Fibroblast of lung (primary cell): ENCODE measurements around the gene ODAD3. TPM values are rescaled to one million over a fixed set of nuclear protein-coding genes. Genes with fewer than 3 reads are reported as not detected.

ENCODE experiments used
- DNase-seq, 2 donors: peaks; one replicate each; pipeline versions ENCODE4 v3.0.0 to v3.0.0-alpha.2; 2010; ENCODE audit warnings: low read depth in 2 of 2
- H2AFZ ChIP-seq: 2 replicates; pipeline ENCODE4 v1.5.1; 2012; ENCODE audit warnings: low read length, control low read depth, inconsistent platforms
- H3K27ac ChIP-seq: 2 replicates; pipeline ENCODE4 v1.5.1; 2011; ENCODE audit warnings: low read length, control low read depth; ENCODE audit not compliant: insufficient read depth
- H3K27me3 ChIP-seq: 2 replicates; pipeline ENCODE4 v1.5.1; 2011; ENCODE audit warnings: mild to moderate bottlenecking, low read length; ENCODE audit not compliant: control insufficient read depth, insufficient read depth
- H3K36me3 ChIP-seq: 2 replicates; pipeline ENCODE4 v1.5.1; 2011; ENCODE audit warnings: low read length; ENCODE audit not compliant: control insufficient read depth, insufficient read depth
- H3K4me1 ChIP-seq: 2 replicates; pipeline ENCODE4 v1.5.1; 2011; ENCODE audit warnings: low read length; ENCODE audit not compliant: control insufficient read depth, insufficient read depth; ENCODE audit errors: extremely low read depth
- H3K4me2 ChIP-seq: 2 replicates; pipeline ENCODE4 v1.5.1; 2011; ENCODE audit warnings: low read length, control low read depth; ENCODE audit not compliant: insufficient read depth; ENCODE audit errors: extremely low read depth
- H3K4me3 ChIP-seq, 4 experiments: fragments of 200-600 bp in 1 of 4; sonication (generic) in 1 of 4; replicated peaks in 1 of 4; 2 replicates each; pipeline ENCODE4 v1.5.1; 2011 to 2016; ENCODE audit warnings: low read length in 4 of 4, low read depth in 3 of 4, mild to moderate bottlenecking in 3 of 4, control low read depth in 2 of 4, inconsistent platforms in 1 of 4, mixed read lengths in 1 of 4; ENCODE audit not compliant: insufficient read depth in 1 of 4; ENCODE audit errors: control extremely low read depth in 1 of 4
- H3K79me2 ChIP-seq: 2 replicates; pipeline ENCODE4 v1.5.1; 2012; ENCODE audit warnings: mild to moderate bottlenecking, low read length, inconsistent platforms; ENCODE audit not compliant: control insufficient read depth, insufficient read depth
- H3K9ac ChIP-seq: 2 replicates; pipeline ENCODE4 v1.5.1; 2011; ENCODE audit warnings: mild to moderate bottlenecking, low read length, control low read depth; ENCODE audit not compliant: insufficient read depth
- H3K9me3 ChIP-seq: 2 replicates; pipeline ENCODE4 v1.5.1; 2012; ENCODE audit warnings: low read depth, low read length; ENCODE audit not compliant: control insufficient read depth, insufficient read depth
- H4K20me1 ChIP-seq: 2 replicates; pipeline ENCODE4 v1.5.1; 2011; ENCODE audit warnings: low read length; ENCODE audit not compliant: control insufficient read depth, insufficient read depth; ENCODE audit errors: extremely low read depth
- CTCF ChIP-seq, 2 donors: IDR thresholded peaks in 1 of 2; conservative IDR thresholded peaks in 1 of 2; 1 replicate in 1 of 2; 2 replicates in 1 of 2; pipeline ENCODE4 v1.5.1; 2011 to 2012; ENCODE audit warnings: low read length in 2 of 2, control low read depth in 1 of 2, inconsistent platforms in 1 of 2, low read depth in 1 of 2, mild to moderate bottlenecking in 1 of 2
- EZH2 ChIP-seq: IDR thresholded peaks from 2 replicates; pipeline ENCODE4 v1.5.1; 2012; ENCODE audit warnings: low read length, control low read depth, mild to moderate bottlenecking; ENCODE audit errors: missing control alignments
- polyA plus RNA-seq, 2 donors: library from polyadenylated mRNA; depleted of rRNA in 1 of 2; stranded (reverse) in 1 of 2; unstranded in 1 of 2; fragments of >200 nt; gene quantifications; 2 replicates each; pipeline ENCODE4 v1.2.1, GENCODE V29; 2011 to 2012; ENCODE audit warnings: missing spikeins in 1 of 2
- total RNA-seq: library from RNA; depleted of rRNA; stranded (reverse); fragments of >200 nt; gene quantifications from 2 replicates; pipeline ENCODE4 v1.2.1, GENCODE V29; 2014

The ODAD3 gene
- total and polyA plus RNA-seq, 2 donors (not counting 1 experiment from before 2014, with no cell fraction given) = 0.32 to 0.66 TPM

- no peaks in the 10 kb centered on the region for H3K36me3 ChIP-seq
- H4K20me1 ChIP-seq = no peaks in the 10 kb centered on the region
- no peak overlapping the region for H3K27ac ChIP-seq
- TF ChIP-seq CTCF (conservative IDR thresholded peaks at IDR 0.05 in 1 of 2, IDR thresholded peaks at IDR 0.05 in 1 of 2; ENCODE audit: low read depth in 1 of 2, low read length in 2 of 2) (no peak), EZH2 (no peak)
- H3K27me3 ChIP-seq = no peaks in the 10 kb centered on the region
- DNase-seq = no peak
- H3K4me2 ChIP-seq = no peak overlapping the region
- no peaks in the 10 kb centered on the region for H3K4me1 ChIP-seq
- no peak overlapping the region for H3K4me3 ChIP-seq
- H3K9ac ChIP-seq = no peak overlapping the region
- H3K9me3 ChIP-seq = no peaks in the 10 kb centered on the region
- H2AFZ ChIP-seq = no peak overlapping the region
- H3K79me2 ChIP-seq = no peaks in the 10 kb centered on the region
Observed at GRCh38 chr19:11458236-11458900, 23.4 kb upstream of the ODAD3 start.

- no peak overlapping the region for H3K27ac ChIP-seq
- TF ChIP-seq EZH2 (no peak), CTCF (conservative IDR thresholded peaks at IDR 0.05 in 1 of 2, IDR thresholded peaks at IDR 0.05 in 1 of 2; ENCODE audit: low read depth in 1 of 2, low read length in 2 of 2) (no peak)
- no peaks in the 10 kb centered on the region for H3K4me1 ChIP-seq
- H3K4me3 ChIP-seq = no peak overlapping the region
- no peaks in the 10 kb centered on the region for H3K79me2 ChIP-seq
- H3K4me2 ChIP-seq = no peak overlapping the region
- H3K27me3 ChIP-seq = no peaks in the 10 kb centered on the region
- no peaks in the 10 kb centered on the region for H3K36me3 ChIP-seq
- no peak for DNase-seq
- H3K9ac ChIP-seq = no peak overlapping the region
- no peaks in the 10 kb centered on the region for H4K20me1 ChIP-seq
- H2AFZ ChIP-seq = no peak overlapping the region
- no peaks in the 10 kb centered on the region for H3K9me3 ChIP-seq
Observed at GRCh38 chr19:11457831-11458230, 22.9 kb upstream of the ODAD3 start.

- Histone ChIP-seq H3K27me3 (no peaks in the 10 kb centered on the region), H3K9me3 (no peaks in the 10 kb centered on the region), H3K4me1 (no peaks in the 10 kb centered on the region), H4K20me1 (no peaks in the 10 kb centered on the region), H2AFZ (no peak overlapping the region), H3K9ac (no peak overlapping the region), H3K36me3 (no peaks in the 10 kb centered on the region), H3K79me2 (no peaks in the 10 kb centered on the region), H3K4me2 (no peak overlapping the region), H3K27ac (no peak overlapping the region), H3K4me3 (no peak overlapping the region)
- no peak for TF ChIP-seq EZH2
- no peak for TF ChIP-seq CTCF (conservative IDR thresholded peaks at IDR 0.05 in 1 of 2, IDR thresholded peaks at IDR 0.05 in 1 of 2; ENCODE audit: low read depth in 1 of 2, low read length in 2 of 2)
- DNase-seq = no peak
Observed at GRCh38 chr19:11457115-11457514, 22.2 kb upstream of the ODAD3 start.
